Small intestine (tissue), 7 donors: ENCODE results near the gene MDFI. TPM values are rescaled to one million over a fixed set of nuclear protein-coding genes. Genes with fewer than 3 reads are reported as not detected.

Source experiments
- DNase-seq, 2 donors: peaks; one replicate each; pipeline versions ENCODE4 v3.0.0 to v3.0.0-alpha.2; 2013
- FAIRE-seq: peaks from 2 replicates; lab custom pipeline; 2012; peaks lifted over from hg19 to GRCh38; lab: Jason Lieb, UNC
- H3K27ac ChIP-seq, 3 donors: one replicate each; pipeline ENCODE4 v1.5.1; 2013; ENCODE audit warnings: low read length in 2 of 3, mild to moderate bottlenecking in 2 of 3, control low read depth in 1 of 3, inconsistent platforms in 1 of 3, low read depth in 1 of 3, moderate library complexity in 1 of 3
- H3K27me3 ChIP-seq, 3 donors: one replicate each; pipeline ENCODE4 v1.6.1; 2013; ENCODE audit warnings: low read length in 3 of 3, inconsistent platforms in 1 of 3; ENCODE audit not compliant: control insufficient read depth in 3 of 3, insufficient read depth in 3 of 3
- H3K36me3 ChIP-seq, 3 donors: one replicate each; pipeline ENCODE4 v1.6.1; 2013; ENCODE audit warnings: low read length in 3 of 3, inconsistent platforms in 1 of 3, low read depth in 1 of 3, mild to moderate bottlenecking in 1 of 3, moderate library complexity in 1 of 3; ENCODE audit not compliant: control insufficient read depth in 3 of 3, insufficient read depth in 2 of 3
- H3K4me1 ChIP-seq, 3 donors: one replicate each; pipeline ENCODE4 v1.6.1; 2013; ENCODE audit warnings: low read length in 2 of 3, inconsistent platforms in 1 of 3, low read depth in 1 of 3, mild to moderate bottlenecking in 1 of 3, moderate library complexity in 1 of 3; ENCODE audit not compliant: control insufficient read depth in 3 of 3, insufficient read depth in 2 of 3
- H3K4me3 ChIP-seq, 3 donors: one replicate each; pipeline ENCODE4 v1.5.1; 2013; ENCODE audit warnings: low read length in 3 of 3, control low read depth in 1 of 3, inconsistent platforms in 1 of 3, low read depth in 1 of 3, mild to moderate bottlenecking in 1 of 3, moderate library complexity in 1 of 3
- H3K9me3 ChIP-seq, 2 donors: one replicate each; pipeline ENCODE4 v1.6.1; 2013; ENCODE audit warnings: low read depth in 1 of 2, low read length in 1 of 2; ENCODE audit not compliant: control insufficient read depth in 2 of 2, insufficient read depth in 1 of 2
- WGBS, 3 donors: extraction: QIAGEN DNeasy Blood & Tissue Kit; methylation state at CpG; one replicate each; pipeline ENCODE4 v1.1.7; 2013; 5-methylcytosine and 5-hydroxymethylcytosine counted together
- polyA plus RNA-seq, 4 donors: library from polyadenylated mRNA; stranded (reverse) in 3 of 4; unstranded in 1 of 4; fragments of 200-250 nt in 3 of 4; fragments of 120-200 nt in 1 of 4; gene quantifications; one replicate each; pipeline versions ENCODE4 v1.2.1 to v1.2.3, GENCODE V29; 2013
- donor health status: healthy with polysubstance abuse.
- donor health status: control.
- donor health status: control.
- donor health status: Bipolar disorder and iron deficiency.
- donor health status: healthy.

Gene MDFI
- polyA plus RNA-seq, 4 donors: 0.81 to 22.9 (median 4.0) TPM

DNA sequence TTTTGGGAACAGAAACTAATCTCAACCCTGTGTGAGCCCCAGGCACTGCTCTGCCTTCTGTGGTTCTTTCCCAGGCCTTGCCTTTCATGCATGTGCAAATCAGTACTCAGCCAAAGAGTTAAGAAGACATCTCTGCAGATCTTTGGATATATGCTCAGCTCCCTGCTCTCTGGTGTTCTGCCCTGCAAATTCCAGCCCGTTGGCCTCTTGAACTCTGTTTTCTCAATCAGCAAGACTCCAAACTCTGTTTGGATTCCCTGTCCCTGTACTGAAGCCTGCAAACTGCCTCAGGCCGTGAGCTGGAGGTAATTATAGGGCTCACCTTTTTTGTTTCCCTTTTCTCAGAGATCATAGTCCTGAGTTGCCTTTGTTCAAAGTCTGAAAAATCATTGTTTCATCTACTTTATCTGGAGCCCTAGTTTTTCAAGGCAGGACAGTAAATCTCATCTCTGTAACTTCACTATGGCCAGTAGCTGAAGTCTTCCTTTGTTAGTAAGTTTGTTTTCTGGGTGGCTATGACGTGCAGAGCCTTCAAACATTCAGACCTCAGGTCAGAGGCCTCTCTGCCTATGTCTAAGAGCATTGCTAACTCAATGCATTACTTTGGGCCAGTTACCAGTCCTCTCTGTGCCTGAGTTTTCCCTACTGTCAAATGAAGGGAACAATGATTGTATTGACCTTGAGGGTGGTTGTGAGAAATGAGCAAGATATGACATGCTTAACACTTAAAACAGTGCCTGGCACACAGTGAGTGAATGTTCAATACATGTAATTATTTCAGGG lies 15.9 kb upstream of the MDFI start:
- Histone ChIP-seq H3K36me3 (no peaks in the 10 kb centered on the region), H3K4me1 (peaks cover 0 to 9% (median 0%) of the 10 kb centered on the region in 3 donors), H3K4me3 (no peak overlapping the region), H3K27me3 (no peaks in the 10 kb centered on the region), H3K27ac (no peak overlapping the region), H3K9me3 (peaks cover 0 to 6% of the 10 kb centered on the region in 2 donors)
- FAIRE-seq (no peak), DNase-seq (no peak)
- 18 to 44% (median 23%) methylated on average over 3 of the region's 3 CpGs for WGBS, 3 donors

DNA sequence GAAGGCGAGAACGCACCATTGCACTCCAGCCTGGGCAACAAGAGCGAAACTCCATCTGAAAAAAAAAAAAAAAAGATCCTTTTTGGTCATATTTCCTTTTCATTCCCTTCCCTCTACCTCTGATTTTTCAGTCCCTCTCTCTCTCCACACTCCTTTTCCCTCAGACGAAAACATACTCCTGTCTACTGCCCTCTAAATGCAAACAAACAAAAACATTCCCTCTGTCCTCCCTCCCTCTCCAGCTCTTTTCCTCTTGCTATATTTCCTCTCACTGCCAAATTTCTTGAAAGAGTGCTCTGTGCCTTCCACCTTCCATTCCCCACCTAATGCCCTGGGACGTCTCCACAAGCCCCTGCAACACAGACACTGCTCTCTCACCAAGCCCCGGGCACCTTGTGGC lies 14.9 kb upstream of the MDFI start:
- no peaks in the 10 kb centered on the region for H3K36me3 ChIP-seq
- no peak overlapping the region for H3K27ac ChIP-seq
- H3K4me1 ChIP-seq: peaks cover 0 to 9% (median 0%) of the 10 kb centered on the region in 3 donors
- peaks cover 0 to 6% of the 10 kb centered on the region in 2 donors for H3K9me3 ChIP-seq
- FAIRE-seq (no peak), DNase-seq (no peak)
- H3K27me3 ChIP-seq: peaks cover 0 to 3% (median 0%) of the 10 kb centered on the region in 3 donors
- WGBS, 3 donors: 88 to 93% (median 89%) methylated on average over 6 of the region's 6 CpGs
- H3K4me3 ChIP-seq: no peak overlapping the region

DNA sequence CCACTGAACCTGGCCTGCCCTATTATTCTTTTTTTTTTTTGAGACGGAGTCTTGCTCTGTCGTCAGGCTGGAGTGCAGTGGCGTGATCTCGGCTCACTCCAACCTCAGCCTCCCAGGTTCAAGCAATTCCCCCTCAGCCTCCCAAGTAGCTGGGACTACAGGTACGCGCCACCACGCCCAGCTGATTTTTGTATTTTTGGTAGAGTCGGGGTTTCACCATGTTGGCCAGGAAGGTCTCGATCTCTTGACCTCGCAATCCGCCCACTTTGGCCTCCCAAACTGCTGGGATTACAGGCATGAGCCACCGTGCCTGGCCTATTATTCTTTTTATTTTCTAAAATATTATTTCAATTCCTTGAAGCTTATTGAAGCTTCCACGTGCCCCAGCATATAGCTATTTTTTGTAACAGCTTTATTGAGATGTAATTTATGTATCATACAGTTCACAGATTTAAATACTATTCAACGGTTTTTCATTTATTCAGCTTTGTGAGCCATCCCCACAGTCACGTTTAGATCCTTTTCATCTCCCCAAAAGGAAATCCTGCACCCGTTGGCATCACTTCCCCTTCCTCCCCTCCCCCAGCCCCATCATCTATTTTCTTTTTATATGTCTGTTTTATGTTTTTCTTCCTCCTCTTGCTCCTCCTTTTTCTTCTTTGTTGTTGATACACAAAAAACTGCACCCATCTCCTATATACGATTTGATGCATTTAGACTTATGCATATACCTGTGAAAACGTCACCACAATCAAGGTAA lies 13.5 kb upstream of the MDFI start:
- Histone ChIP-seq H3K9me3 (peaks cover 0 to 6% of the 10 kb centered on the region in 2 donors), H3K36me3 (no peaks in the 10 kb centered on the region), H3K4me1 (peaks cover 0 to 9% (median 0%) of the 10 kb centered on the region in 3 donors), H3K4me3 (no peak overlapping the region), H3K27me3 (peaks cover 0 to 3% (median 0%) of the 10 kb centered on the region in 3 donors), H3K27ac (no peak overlapping the region)
- FAIRE-seq (no peak), DNase-seq (no peak)
- WGBS, 3 donors: 80 to 83% (median 81%) methylated on average over 18 of the region's 18 CpGs

DNA sequence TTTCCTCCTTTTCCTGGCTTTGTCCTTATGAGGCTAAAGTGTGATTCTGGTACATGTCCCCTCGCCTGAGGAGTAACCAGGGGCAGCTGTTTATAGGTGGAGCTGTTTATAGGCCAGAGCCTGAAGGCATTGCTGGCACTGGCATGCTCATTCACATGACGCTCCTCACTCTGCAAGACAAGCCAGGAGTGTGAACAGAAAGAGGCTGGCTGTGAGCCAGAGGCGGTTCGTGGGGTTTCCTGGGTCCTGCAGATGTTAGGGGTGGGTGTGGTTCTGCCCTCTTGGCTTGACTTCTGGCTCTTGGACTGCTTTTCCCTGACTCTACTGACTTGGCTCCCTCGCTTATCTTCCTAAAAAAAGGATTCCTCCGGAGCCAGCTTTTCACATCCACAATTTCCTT lies 12.8 kb upstream of the MDFI start:
- peaks cover 0 to 3% (median 0%) of the 10 kb centered on the region in 3 donors for H3K27me3 ChIP-seq
- H3K9me3 ChIP-seq: peaks cover 0 to 5% of the 10 kb centered on the region in 2 donors
- no peak overlapping the region for H3K4me3 ChIP-seq
- 9 to 31% (median 22%) methylated on average over 6 of the region's 6 CpGs for WGBS, 3 donors
- DNase-seq (peak; percentile 24 to 41), FAIRE-seq (no peak)
- H3K36me3 ChIP-seq: no peaks in the 10 kb centered on the region
- H3K27ac ChIP-seq: no peak overlapping the region
- peaks cover 0 to 9% (median 0%) of the 10 kb centered on the region in 3 donors for H3K4me1 ChIP-seq

DNA sequence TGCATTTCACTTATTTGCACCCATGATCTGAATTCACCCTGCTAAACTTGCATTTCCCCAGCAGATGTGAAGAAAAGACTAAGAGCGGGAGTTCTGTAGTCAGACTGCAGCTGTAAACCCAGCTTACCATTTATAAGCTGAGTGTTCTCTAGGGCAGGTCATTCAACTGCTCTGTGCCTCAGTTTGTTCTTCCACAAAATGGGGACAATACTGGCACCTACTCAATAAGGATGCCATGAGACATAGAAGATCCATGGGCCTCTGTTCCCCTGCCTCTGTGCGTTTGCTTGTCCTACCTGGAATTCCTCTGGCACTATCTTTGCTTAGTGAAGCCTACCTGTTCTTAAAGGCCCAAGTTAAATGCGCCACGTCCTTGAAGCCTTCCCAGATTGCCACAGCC lies 12.2 kb upstream of the MDFI start:
- peaks cover 0 to 5% (median 0%) of the 10 kb centered on the region in 3 donors for H3K27me3 ChIP-seq
- H3K4me3 ChIP-seq: no peak overlapping the region
- H3K9me3 ChIP-seq: no peaks in the 10 kb centered on the region
- no peak for DNase-seq
- H3K36me3 ChIP-seq: no peaks in the 10 kb centered on the region
- peaks cover 0 to 9% (median 0%) of the 10 kb centered on the region in 3 donors for H3K4me1 ChIP-seq
- FAIRE-seq: no peak
- WGBS, 3 donors: 82 to 95% (median 89%) methylated on average over 4 of the region's 4 CpGs
- no peak overlapping the region for H3K27ac ChIP-seq

DNA sequence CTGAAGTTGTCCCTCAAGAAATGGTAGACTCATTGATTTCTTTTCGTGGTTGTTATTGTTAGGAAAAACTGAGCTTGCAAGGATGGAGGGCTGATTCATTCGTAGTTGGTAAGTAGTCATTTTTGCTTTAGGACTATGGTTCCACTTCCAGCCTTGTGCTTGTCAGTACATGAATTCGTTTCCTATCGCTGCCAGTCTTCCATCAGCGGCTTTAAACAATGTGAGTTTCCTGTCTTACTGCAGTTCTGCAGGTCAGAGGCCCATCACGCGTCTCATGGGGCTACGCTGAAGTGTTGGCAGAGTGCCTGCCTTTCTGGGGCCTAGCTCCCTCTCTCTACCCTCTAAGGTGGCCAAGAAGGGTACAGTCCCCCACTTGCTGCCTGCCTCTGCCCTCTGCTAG lies 11.4 kb upstream of the MDFI start:
- Histone ChIP-seq H3K27ac (no peak overlapping the region), H3K4me1 (peaks cover 0 to 9% (median 0%) of the 10 kb centered on the region in 3 donors), H3K9me3 (no peaks in the 10 kb centered on the region), H3K27me3 (peaks cover 0 to 14% (median 0%) of the 10 kb centered on the region in 3 donors), H3K4me3 (no peak overlapping the region), H3K36me3 (no peaks in the 10 kb centered on the region)
- FAIRE-seq: no peak
- DNase-seq: no peak
- 65 to 85% (median 81%) methylated on average over 8 of the region's 8 CpGs for WGBS, 3 donors

DNA sequence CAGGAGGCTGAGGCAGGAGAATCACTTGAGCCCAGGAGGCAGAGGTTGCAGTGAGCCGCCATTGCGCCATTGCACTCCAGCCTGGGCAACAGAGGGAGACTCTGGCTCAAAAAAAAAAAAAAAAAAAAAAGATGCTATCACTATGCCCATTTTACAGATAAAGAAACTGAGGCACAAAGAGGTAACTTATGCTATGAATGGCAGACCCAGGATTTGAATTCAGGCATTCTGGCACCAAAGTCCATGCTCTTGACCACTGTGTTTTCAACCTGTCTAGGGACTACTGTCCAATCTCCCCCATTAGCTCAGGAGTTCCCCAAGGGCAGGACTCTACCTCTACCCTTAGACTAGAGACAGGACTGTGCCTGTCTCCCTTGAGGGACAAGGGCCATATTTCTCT lies 9.1 kb upstream of the MDFI start:
- Histone ChIP-seq H3K4me1 (no peaks in the 10 kb centered on the region), H3K27me3 (peaks cover 0 to 23% (median 0%) of the 10 kb centered on the region in 3 donors), H3K4me3 (no peak overlapping the region), H3K9me3 (no peaks in the 10 kb centered on the region), H3K36me3 (no peaks in the 10 kb centered on the region), H3K27ac (no peak overlapping the region)
- 95 to 99% (median 97%) methylated on average over 2 of the region's 2 CpGs for WGBS, 3 donors
- no peak for DNase-seq
- FAIRE-seq: no peak

DNA sequence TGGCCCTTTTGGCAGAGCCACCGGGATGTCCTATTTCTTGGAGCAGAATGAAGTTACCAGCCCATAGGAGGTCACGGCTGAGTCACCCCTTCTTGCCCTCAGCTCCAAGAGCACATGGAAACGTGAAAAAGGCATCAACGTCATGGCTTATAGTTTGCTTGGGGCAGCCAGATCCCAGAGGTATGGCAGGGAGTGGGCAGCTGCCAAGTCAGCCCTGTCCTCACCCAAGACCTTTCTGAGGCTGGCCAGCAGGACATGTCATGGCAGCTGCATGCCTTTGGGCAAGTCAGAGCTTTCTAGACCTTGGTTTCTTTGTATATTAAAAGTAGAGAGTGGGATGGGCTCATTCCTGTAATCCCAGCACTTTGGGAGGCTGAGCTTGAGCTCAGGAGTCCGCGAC lies 8.2 kb upstream of the MDFI start:
- WGBS, 3 donors: 85 to 91% (median 87%) methylated on average over 6 of the region's 6 CpGs
- Histone ChIP-seq H3K4me1 (no peaks in the 10 kb centered on the region), H3K4me3 (no peak overlapping the region), H3K27me3 (peaks cover 0 to 26% (median 0%) of the 10 kb centered on the region in 3 donors), H3K27ac (no peak overlapping the region), H3K9me3 (no peaks in the 10 kb centered on the region), H3K36me3 (no peaks in the 10 kb centered on the region)
- DNase-seq (no peak), FAIRE-seq (no peak)
